CD14-positive monocyte (primary cell): ENCODE data around the gene DENND1A. TPM values are rescaled to one million over a fixed set of nuclear protein-coding genes. Genes with fewer than 3 reads are reported as not detected.

Experiments used
- DNase-seq, 3 donors: peaks; one replicate each; pipeline ENCODE4 v3.0.0-alpha.2; 2011 to 2022
- H2AFZ ChIP-seq: 2 replicates; pipeline ENCODE4 v1.6.0; 2012; ENCODE audit warnings: mild to moderate bottlenecking, low read depth, low read length, inconsistent platforms; ENCODE audit not compliant: insufficient read depth, poor library complexity, severe bottlenecking
- H3K27ac ChIP-seq, 2 donors: 1 replicate in 1 of 2; 2 replicates in 1 of 2; pipeline ENCODE4 v1.5.1; 2012 to 2013; ENCODE audit warnings: low read length in 2 of 2, control low read depth in 1 of 2, inconsistent platforms in 1 of 2, low read depth in 1 of 2, mild to moderate bottlenecking in 1 of 2
- H3K27me3 ChIP-seq, 2 donors: one replicate each; pipeline versions ENCODE4 v1.6.0 to v1.6.1; 2011 to 2013; ENCODE audit warnings: low read length in 2 of 2; ENCODE audit not compliant: control insufficient read depth in 2 of 2, insufficient read depth in 2 of 2
- H3K36me3 ChIP-seq, 2 donors: replicated peaks in 1 of 2; 1 replicate in 1 of 2; 2 replicates in 1 of 2; pipeline versions ENCODE4 v1.5.1 to v1.6.1; 2012 to 2013; ENCODE audit warnings: low read length in 2 of 2, control low read depth in 1 of 2, inconsistent platforms in 1 of 2, mild to moderate bottlenecking in 1 of 2; ENCODE audit not compliant: insufficient read depth in 2 of 2, control insufficient read depth in 1 of 2
- H3K4me1 ChIP-seq, 2 donors: 1 replicate in 1 of 2; 2 replicates in 1 of 2; pipeline versions ENCODE4 v1.5.1 to v1.6.1; 2012 to 2013; ENCODE audit warnings: low read length in 2 of 2, control low read depth in 1 of 2, inconsistent platforms in 1 of 2, mild to moderate bottlenecking in 1 of 2, moderate library complexity in 1 of 2; ENCODE audit not compliant: insufficient read depth in 2 of 2, control insufficient read depth in 1 of 2
- H3K4me2 ChIP-seq: replicated peaks from 2 replicates; pipeline ENCODE3; 2012; ENCODE audit warnings: low read length, moderate library complexity, mild to moderate bottlenecking; ENCODE audit not compliant: poor library complexity, severe bottlenecking; ENCODE audit errors: extremely low read depth
- H3K4me3 ChIP-seq, 3 experiments: fragments of 200-600 bp in 1 of 3; sonication (generic) in 1 of 3; replicated peaks in 1 of 3; 1 replicate in 2 of 3; 2 replicates in 1 of 3; pipeline ENCODE4 v1.5.1; 2011 to 2013; ENCODE audit warnings: low read length in 3 of 3, mild to moderate bottlenecking in 3 of 3, control low read depth in 2 of 3, low read depth in 2 of 3, inconsistent platforms in 1 of 3, moderate library complexity in 1 of 3
- H3K79me2 ChIP-seq: 2 replicates; pipeline ENCODE4 v1.6.0; 2012; ENCODE audit warnings: mild to moderate bottlenecking, control low read depth, inconsistent platforms, low read length, moderate library complexity; ENCODE audit not compliant: insufficient read depth
- H3K9ac ChIP-seq: 2 replicates; pipeline ENCODE4 v1.6.0; 2017; ENCODE audit warnings: low read length, mild to moderate bottlenecking; ENCODE audit not compliant: insufficient read depth, poor library complexity, severe bottlenecking
- H3K9me3 ChIP-seq, 2 donors: replicated peaks in 1 of 2; 1 replicate in 1 of 2; 2 replicates in 1 of 2; pipeline versions ENCODE4 v1.5.1 to v1.6.1; 2012 to 2013; ENCODE audit warnings: low read length in 2 of 2, control low read depth in 1 of 2; ENCODE audit not compliant: control insufficient read depth in 1 of 2, insufficient read depth in 1 of 2
- H4K20me1 ChIP-seq: 2 replicates; pipeline ENCODE4 v1.6.0; 2012; ENCODE audit warnings: mild to moderate bottlenecking, low read length, control low read depth, moderate library complexity; ENCODE audit not compliant: insufficient read depth
- H3K27ac Mint-ChIP-seq, 7 donors: one replicate each; pipeline ENCODE4 v1.8.0; 2020; ENCODE audit warnings: mild to moderate bottlenecking in 7 of 7, mixed read lengths in 7 of 7, moderate library complexity in 6 of 7, inconsistent platforms in 2 of 7
- H3K27me3 Mint-ChIP-seq, 3 donors: one replicate each; pipeline ENCODE4 v1.8.0; 2021 to 2022; ENCODE audit warnings: low read depth in 3 of 3, mild to moderate bottlenecking in 3 of 3, mixed read lengths in 3 of 3, moderate library complexity in 3 of 3, inconsistent platforms in 1 of 3
- H3K36me3 Mint-ChIP-seq, 2 donors: one replicate each; pipeline ENCODE4 v1.8.0; 2020; ENCODE audit warnings: mixed read lengths in 2 of 2, inconsistent platforms in 1 of 2, mild to moderate bottlenecking in 1 of 2
- H3K4me1 Mint-ChIP-seq: one replicate; pipeline ENCODE4 v1.8.0; 2020; ENCODE audit warnings: mild to moderate bottlenecking, mixed read lengths
- H3K4me3 Mint-ChIP-seq, 2 donors: one replicate each; pipeline ENCODE4 v1.8.0; 2020; ENCODE audit warnings: mild to moderate bottlenecking in 2 of 2, mixed read lengths in 2 of 2, moderate library complexity in 1 of 2
- H3K9me3 Mint-ChIP-seq, 7 donors: one replicate each; pipeline ENCODE4 v1.8.0; 2020 to 2022; ENCODE audit warnings: mixed read lengths in 7 of 7, mild to moderate bottlenecking in 6 of 7, moderate library complexity in 6 of 7, inconsistent platforms in 2 of 7
- CTCF ChIP-seq: fragments of 200-600 bp; IDR thresholded peaks from one replicate; pipeline ENCODE4 v1.8.0; 2022; ENCODE audit warnings: antibody characterized with exemption, mild to moderate bottlenecking
- WGBS: methylation state at CpG from one replicate; pipeline ENCODE4 v1.1.5; 2013; ENCODE audit warnings: missing lambda C conversion rate; ENCODE audit not compliant: insufficient coverage; 5-methylcytosine and 5-hydroxymethylcytosine counted together
- intact Hi-C, 2 donors: fragments of 100-400 bp; cut with micrococcal nuclease; formaldehyde crosslinking; loops; one replicate each; pipeline versions ENCODE4 v1.15.0 to v1.15.1; 2023
- polyA plus RNA-seq, 3 donors: library from polyadenylated mRNA; depleted of rRNA in 1 of 3; unstranded in 2 of 3; stranded (reverse) in 1 of 3; fragments of 300-500 nt in 2 of 3; fragments of >200 nt in 1 of 3; fragmentation: Illumina TruSeq in 2 of 3; gene quantifications; 1 replicate in 2 of 3; 2 replicates in 1 of 3; pipeline ENCODE4 v1.2.3, GENCODE V29; 2012 to 2021

Gene DENND1A
- polyA plus RNA-seq, 3 donors: 24.8 to 73.0 (median 29.4) TPM

- WGBS: 95% methylated on average over 24 of the region's 30 CpGs
- Histone ChIP-seq H3K27me3 (peaks cover 5 to 19% of the 10 kb centered on the region in 2 donors), H3K79me2 (no peaks in the 10 kb centered on the region), H3K4me1 (peaks cover 0 to 9% of the 10 kb centered on the region in 2 donors), H3K9ac (no peak overlapping the region), H3K36me3 (peaks cover 34 to 42% of the 10 kb centered on the region in 2 donors), H2AFZ (no peak overlapping the region), H3K4me3 (no peak overlapping the region), H4K20me1 (peaks cover 29% of the 10 kb centered on the region), H3K27ac (no peak overlapping the region), H3K4me2 (no peak overlapping the region), H3K9me3 (no peaks in the 10 kb centered on the region)
- Mint-ChIP-seq H3K4me3 (no peak overlapping the region), H3K4me1 (peaks cover 12% of the 10 kb centered on the region), H3K36me3 (peaks cover 33 to 49% of the 10 kb centered on the region in 2 donors), H3K27me3 (peaks cover 20 to 31% (median 27%) of the 10 kb centered on the region in 3 donors), H3K27ac (no peak overlapping the region), H3K9me3 (peaks cover 0 to 2% (median 0%) of the 10 kb centered on the region in 7 donors)
- intact Hi-C loops: no loop called here
- no peak for DNase-seq
- no peak for TF ChIP-seq CTCF
Observed at GRCh38 chr9:123378956-123379660, 550.8 kb downstream of the DENND1A start.

- no peak overlapping the region for H3K9ac ChIP-seq
- no peak for DNase-seq
- peak overlapping the region in 1 of 7 donors; percentile 45 for H3K27ac Mint-ChIP-seq
- 85% methylated on average over 10 of the region's 10 CpGs for WGBS
- no peak overlapping the region for H2AFZ ChIP-seq
- H3K79me2 ChIP-seq: no peaks in the 10 kb centered on the region
- H3K36me3 Mint-ChIP-seq: peaks cover 25 to 38% of the 10 kb centered on the region in 2 donors
- no peak overlapping the region for H3K4me3 Mint-ChIP-seq
- no peak overlapping the region for H3K27ac ChIP-seq
- no peak for TF ChIP-seq CTCF
- peaks cover 0 to 3% (median 0%) of the 10 kb centered on the region in 7 donors for H3K9me3 Mint-ChIP-seq
- H3K4me2 ChIP-seq: no peak overlapping the region
- H3K27me3 ChIP-seq: peaks cover 9 to 24% of the 10 kb centered on the region in 2 donors
- no peaks in the 10 kb centered on the region for H3K9me3 ChIP-seq
- peaks cover 23 to 31% of the 10 kb centered on the region in 2 donors for H3K36me3 ChIP-seq
- H3K27me3 Mint-ChIP-seq: peaks cover 26 to 39% (median 32%) of the 10 kb centered on the region in 3 donors
- H3K4me1 ChIP-seq: peaks cover 0 to 9% of the 10 kb centered on the region in 2 donors
- H3K4me3 ChIP-seq: no peak overlapping the region
- peaks cover 13% of the 10 kb centered on the region for H3K4me1 Mint-ChIP-seq
- intact Hi-C loops: no loop called here
- peaks cover 29% of the 10 kb centered on the region for H4K20me1 ChIP-seq
Observed at GRCh38 chr9:123378025-123378424, 551.9 kb downstream of the DENND1A start.
